Measurements from ENCODE around the gene OR9K2.
"Not testable (repeated sequence)": the region's sequence is repeated elsewhere in the genome, so short reads cannot be mapped to it uniquely, and the experiment has no call there.

GRCh38 chr12:55171846-55172245 is 45.6 kb downstream of the OR9K2 start:
- not testable (repeated sequence) for TF ChIP-seq CTCF, POLR2A, EP300, POLR2AphosphoS5 (IDR thresholded peaks at IDR 0.05)

Data from upper lobe of left lung (tissue), 4 donors.